ENCODE data around the gene TMEM132A.

Gene TMEM132A

GRCh38 chr11:60921259-60921658 is 3.0 kb upstream of the TMEM132A start:
- Histone ChIP-seq H2BK12ac (ENCODE audit: low read length) (no peak overlapping the region), H2BK5ac (ENCODE audit: low read depth, low read length, poor library complexity) (no peak overlapping the region), H3K27ac (ENCODE audit: low read depth, low read length) (no peak overlapping the region), H3K18ac (ENCODE audit: low read length) (no peak overlapping the region), H3K4me3 (ENCODE audit: low read depth, low read length) (no peak overlapping the region), H2AK5ac (ENCODE audit: low read length) (no peak overlapping the region), H4K12ac (ENCODE audit: low read depth, low read length) (no peak overlapping the region), H3K4ac (ENCODE audit: low read depth, low read length) (no peak overlapping the region), H3K9me3 (ENCODE audit: insufficient read depth, low read depth, low read length) (no peaks in the 10 kb centered on the region), H3K4me1 (ENCODE audit: control insufficient read depth in 1 of 2, insufficient read depth in 2 of 2, low read length in 2 of 2) (peaks cover 14 to 23% of the 10 kb centered on the region in 2 experiments), H3K36me3 (ENCODE audit: control insufficient read depth in 1 of 2, insufficient read depth in 2 of 2, low read length in 2 of 2) (peaks cover 29 to 37% of the 10 kb centered on the region in 2 experiments), H2BK120ac (ENCODE audit: insufficient read depth, low read length, poor library complexity) (no peak overlapping the region), H3K9ac (ENCODE audit: low read length) (no peak overlapping the region), H2AFZ (ENCODE audit: insufficient read depth, low read length, poor library complexity) (no peak overlapping the region), H3K79me2 (ENCODE audit: control insufficient read depth, insufficient read depth, low read length, poor library complexity) (peaks cover 10% of the 10 kb centered on the region), H3K23ac (ENCODE audit: low read length) (no peak overlapping the region), H3K14ac (ENCODE audit: low read length) (no peak overlapping the region), H4K8ac (ENCODE audit: low read depth, low read length) (no peak overlapping the region), H3K79me1 (ENCODE audit: low read length) (peaks cover 10% of the 10 kb centered on the region), H3K4me2 (ENCODE audit: low read length) (no peak overlapping the region), H3K27me3 (ENCODE audit: insufficient read depth, low read length) (no peaks in the 10 kb centered on the region), H4K91ac (ENCODE audit: low read depth, low read length) (no peak overlapping the region)
- no CpG with 5 or more reads among the region's 11 CpGs for WGBS (ENCODE audit: extremely low coverage, insufficient coverage, insufficient read length)
- no peak for DNase-seq

DNA sequence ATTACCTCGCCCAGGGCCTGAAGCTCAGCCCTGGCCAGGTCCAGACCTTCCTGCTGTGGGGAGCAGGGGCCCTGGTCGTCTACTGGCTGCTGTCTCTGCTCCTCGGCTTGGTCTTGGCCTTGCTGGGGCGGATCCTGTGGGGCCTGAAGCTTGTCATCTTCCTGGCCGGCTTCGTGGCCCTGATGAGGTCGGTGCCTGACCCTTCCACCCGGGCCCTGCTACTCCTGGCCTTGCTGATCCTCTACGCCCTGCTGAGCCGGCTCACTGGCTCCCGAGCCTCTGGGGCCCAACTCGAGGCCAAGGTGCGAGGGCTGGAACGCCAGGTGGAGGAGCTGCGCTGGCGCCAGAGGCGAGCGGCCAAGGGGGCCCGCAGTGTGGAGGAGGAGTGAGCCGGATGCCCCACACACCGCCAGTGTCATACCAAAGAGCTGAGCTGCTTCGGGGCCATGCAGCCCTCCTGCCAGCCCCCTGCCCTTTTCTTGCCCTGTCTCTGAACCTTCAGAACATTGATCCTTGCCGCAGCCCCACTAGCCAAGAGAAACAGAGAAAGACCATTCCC is 2.4 kb upstream of the TMEM132A start:
- Histone ChIP-seq H3K9ac (ENCODE audit: low read length) (no peak overlapping the region), H3K18ac (ENCODE audit: low read length) (no peak overlapping the region)
- WGBS (ENCODE audit: extremely low coverage, insufficient coverage, insufficient read length), result no CpG with 5 or more reads among the region's 23 CpGs

DNA sequence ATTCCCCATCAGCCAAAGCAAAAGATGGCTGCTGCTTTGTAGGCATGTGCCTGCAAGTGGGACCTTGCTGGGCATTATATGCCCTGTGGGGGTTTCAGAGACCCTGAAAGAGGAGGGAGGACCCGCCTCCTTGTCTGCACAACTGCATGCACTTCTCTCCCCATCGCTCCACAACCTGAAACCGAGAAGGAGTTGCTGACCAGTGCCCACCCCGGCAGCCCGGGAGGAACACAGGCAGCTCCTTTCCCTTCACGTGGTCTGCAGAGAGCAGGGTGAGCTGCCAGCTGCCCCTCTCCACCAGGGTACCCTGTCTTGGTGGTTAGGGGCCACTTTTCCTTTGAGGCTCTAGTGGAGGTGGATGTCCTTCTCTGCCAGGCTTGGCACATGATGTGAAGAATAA is 1.4 kb upstream of the TMEM132A start:
- H2AFZ ChIP-seq (ENCODE audit: insufficient read depth, low read length, poor library complexity), result no peak overlapping the region
- H2BK120ac ChIP-seq (ENCODE audit: insufficient read depth, low read length, poor library complexity), result no peak overlapping the region
- peaks cover 10% of the 10 kb centered on the region for H3K79me1 ChIP-seq (ENCODE audit: low read length)
- H2BK12ac ChIP-seq (ENCODE audit: low read length), result no peak overlapping the region
- H3K4ac ChIP-seq (ENCODE audit: low read depth, low read length), result no peak overlapping the region
- no peaks in the 10 kb centered on the region for H3K9me3 ChIP-seq (ENCODE audit: insufficient read depth, low read depth, low read length)
- H3K36me3 ChIP-seq (ENCODE audit: control insufficient read depth in 1 of 2, insufficient read depth in 2 of 2, low read length in 2 of 2), result peaks cover 43 to 52% of the 10 kb centered on the region in 2 experiments
- no peak overlapping the region for H3K9ac ChIP-seq (ENCODE audit: low read length)
- H3K23ac ChIP-seq (ENCODE audit: low read length), result no peak overlapping the region
- H3K79me2 ChIP-seq (ENCODE audit: control insufficient read depth, insufficient read depth, low read length, poor library complexity), result peaks cover 10% of the 10 kb centered on the region
- no peak overlapping the region for H4K91ac ChIP-seq (ENCODE audit: low read depth, low read length)
- no peak overlapping the region for H2AK5ac ChIP-seq (ENCODE audit: low read length)
- H3K27ac ChIP-seq (ENCODE audit: low read depth, low read length), result no peak overlapping the region
- H2BK5ac ChIP-seq (ENCODE audit: low read depth, low read length, poor library complexity), result no peak overlapping the region
- H3K27me3 ChIP-seq (ENCODE audit: insufficient read depth, low read length), result no peaks in the 10 kb centered on the region
- WGBS (ENCODE audit: extremely low coverage, insufficient coverage, insufficient read length), result no CpG with 5 or more reads among the region's 6 CpGs
- no peak overlapping the region for H3K4me3 ChIP-seq (ENCODE audit: low read depth, low read length)
- no peak overlapping the region for H3K4me2 ChIP-seq (ENCODE audit: low read length)
- no peak for DNase-seq
- peaks cover 14 to 23% of the 10 kb centered on the region in 2 experiments for H3K4me1 ChIP-seq (ENCODE audit: control insufficient read depth in 1 of 2, insufficient read depth in 2 of 2, low read length in 2 of 2)
- no peak overlapping the region for H4K8ac ChIP-seq (ENCODE audit: low read depth, low read length)
- no peak overlapping the region for H3K14ac ChIP-seq (ENCODE audit: low read length)
- no peak overlapping the region for H4K12ac ChIP-seq (ENCODE audit: low read depth, low read length)
- H3K18ac ChIP-seq (ENCODE audit: low read length), result no peak overlapping the region

More for the DNA sequence above, 2.4 kb upstream of the TMEM132A start:
- Histone ChIP-seq H4K91ac (ENCODE audit: low read depth, low read length) (no peak overlapping the region), H3K27ac (ENCODE audit: low read depth, low read length) (no peak overlapping the region), H4K8ac (ENCODE audit: low read depth, low read length) (no peak overlapping the region), H3K14ac (ENCODE audit: low read length) (no peak overlapping the region), H3K4me3 (ENCODE audit: low read depth, low read length) (no peak overlapping the region), H4K12ac (ENCODE audit: low read depth, low read length) (no peak overlapping the region), H3K4me2 (ENCODE audit: low read length) (no peak overlapping the region), H2BK12ac (ENCODE audit: low read length) (no peak overlapping the region), H3K4me1 (ENCODE audit: control insufficient read depth in 1 of 2, insufficient read depth in 2 of 2, low read length in 2 of 2) (peaks cover 14 to 23% of the 10 kb centered on the region in 2 experiments), H3K4ac (ENCODE audit: low read depth, low read length) (no peak overlapping the region), H3K36me3 (ENCODE audit: control insufficient read depth in 1 of 2, insufficient read depth in 2 of 2, low read length in 2 of 2) (peaks cover 33 to 42% of the 10 kb centered on the region in 2 experiments), H3K9me3 (ENCODE audit: insufficient read depth, low read depth, low read length) (no peaks in the 10 kb centered on the region), H2AK5ac (ENCODE audit: low read length) (no peak overlapping the region), H2AFZ (ENCODE audit: insufficient read depth, low read length, poor library complexity) (no peak overlapping the region), H3K23ac (ENCODE audit: low read length) (no peak overlapping the region), H2BK120ac (ENCODE audit: insufficient read depth, low read length, poor library complexity) (no peak overlapping the region), H3K27me3 (ENCODE audit: insufficient read depth, low read length) (no peaks in the 10 kb centered on the region), H3K79me1 (ENCODE audit: low read length) (peaks cover 10% of the 10 kb centered on the region), H3K79me2 (ENCODE audit: control insufficient read depth, insufficient read depth, low read length, poor library complexity) (peaks cover 10% of the 10 kb centered on the region), H2BK5ac (ENCODE audit: low read depth, low read length, poor library complexity) (no peak overlapping the region)
- DNase-seq, result no peak

DNA sequence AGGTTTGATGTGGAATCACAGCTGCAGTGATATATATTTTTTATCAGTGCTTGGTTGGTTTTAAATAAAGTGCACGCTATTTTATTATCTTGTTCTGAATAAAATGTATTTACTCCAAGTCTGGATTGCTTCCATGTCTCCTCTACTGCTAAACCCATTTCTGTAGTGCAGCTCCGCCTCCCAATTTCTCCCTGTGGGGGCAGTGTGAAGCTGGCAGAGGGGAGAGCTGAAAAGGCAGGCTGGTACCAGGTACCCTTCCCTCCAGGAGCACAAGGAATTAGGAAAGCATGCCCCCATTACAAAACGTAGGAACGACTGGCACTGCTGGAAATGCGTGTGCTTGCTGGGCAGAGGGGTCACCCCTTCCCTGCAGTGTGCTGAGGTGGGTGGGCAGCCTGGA is 934 bp upstream of the TMEM132A start:
- no peak overlapping the region for H3K18ac ChIP-seq (ENCODE audit: low read length)
- no peak overlapping the region for H2BK120ac ChIP-seq (ENCODE audit: insufficient read depth, low read length, poor library complexity)
- no peak overlapping the region for H4K12ac ChIP-seq (ENCODE audit: low read depth, low read length)
- H3K4ac ChIP-seq (ENCODE audit: low read depth, low read length), result no peak overlapping the region
- H2AK5ac ChIP-seq (ENCODE audit: low read length), result no peak overlapping the region
- no peak overlapping the region for H4K8ac ChIP-seq (ENCODE audit: low read depth, low read length)
- H3K9me3 ChIP-seq (ENCODE audit: insufficient read depth, low read depth, low read length), result no peaks in the 10 kb centered on the region
- no peak overlapping the region for H3K4me2 ChIP-seq (ENCODE audit: low read length)
- H3K14ac ChIP-seq (ENCODE audit: low read length), result no peak overlapping the region
- DNase-seq, result no peak
- no peak overlapping the region for H4K91ac ChIP-seq (ENCODE audit: low read depth, low read length)
- no peak overlapping the region for H2BK12ac ChIP-seq (ENCODE audit: low read length)
- H3K79me2 ChIP-seq (ENCODE audit: control insufficient read depth, insufficient read depth, low read length, poor library complexity), result peaks cover 10% of the 10 kb centered on the region
- H3K9ac ChIP-seq (ENCODE audit: low read length), result no peak overlapping the region
- peaks cover 10% of the 10 kb centered on the region for H3K79me1 ChIP-seq (ENCODE audit: low read length)
- H3K4me3 ChIP-seq (ENCODE audit: low read depth, low read length), result no peak overlapping the region
- no peaks in the 10 kb centered on the region for H3K27me3 ChIP-seq (ENCODE audit: insufficient read depth, low read length)
- no peak overlapping the region for H3K23ac ChIP-seq (ENCODE audit: low read length)
- H2AFZ ChIP-seq (ENCODE audit: insufficient read depth, low read length, poor library complexity), result no peak overlapping the region
- peaks cover 45 to 54% of the 10 kb centered on the region in 2 experiments for H3K36me3 ChIP-seq (ENCODE audit: control insufficient read depth in 1 of 2, insufficient read depth in 2 of 2, low read length in 2 of 2)
- H3K4me1 ChIP-seq (ENCODE audit: control insufficient read depth in 1 of 2, insufficient read depth in 2 of 2, low read length in 2 of 2), result peaks cover 14 to 23% of the 10 kb centered on the region in 2 experiments
- no CpG with 5 or more reads among the region's 5 CpGs for WGBS (ENCODE audit: extremely low coverage, insufficient coverage, insufficient read length)
- no peak overlapping the region for H3K27ac ChIP-seq (ENCODE audit: low read depth, low read length)
- no peak overlapping the region for H2BK5ac ChIP-seq (ENCODE audit: low read depth, low read length, poor library complexity)

All from trophoblast cell (in vitro differentiated cells and primary cell).